CD4-positive, alpha-beta memory T cell (primary cell): ENCODE measurements around the gene SEC14L5. TPM values are rescaled to one million over a fixed set of nuclear protein-coding genes. Genes with fewer than 3 reads are reported as not detected.
A peak's percentile ranks its signal among the peaks of the same experiment; 100 is the strongest.

Experiments used
- CTCF ChIA-PET: fragments of 350-600 bp; sonication (Branson Sonifier 250); formaldehyde crosslinking; loops from one replicate; lab custom pipeline; 2021; ENCODE audit warnings: inconsistent platforms; ENCODE audit not compliant: partially characterized antibody; lab: Charles Lee
- POLR2A ChIA-PET: fragments of 350-600 bp; sonication (Branson Sonifier 250); formaldehyde crosslinking; loops from one replicate; lab custom pipeline; 2021; ENCODE audit not compliant: partially characterized antibody; lab: Charles Lee
- DNase-seq, 5 donors: peaks; one replicate each; pipeline versions ENCODE4 v3.0.0 to v3.0.0-alpha.2; 2020 to 2022; ENCODE audit warnings: mixed read lengths in 1 of 5
- H3K27ac ChIP-seq: one replicate; pipeline ENCODE4 v1.7.0; 2013; ENCODE audit warnings: low read depth, low read length
- H3K27me3 ChIP-seq: 2 replicates; pipeline ENCODE4 v1.7.0; 2013; ENCODE audit warnings: mild to moderate bottlenecking, low read length, moderate library complexity; ENCODE audit not compliant: insufficient read depth
- H3K36me3 ChIP-seq: 2 replicates; pipeline ENCODE4 v1.7.0; 2013; ENCODE audit warnings: mild to moderate bottlenecking, low read length, moderate library complexity; ENCODE audit not compliant: insufficient read depth
- H3K4me1 ChIP-seq: 2 replicates; pipeline ENCODE4 v1.7.0; 2013; ENCODE audit warnings: mild to moderate bottlenecking, low read length, moderate library complexity; ENCODE audit not compliant: insufficient read depth
- H3K4me3 ChIP-seq, 2 donors: one replicate each; pipeline ENCODE4 v1.7.0; 2013; ENCODE audit warnings: low read length in 2 of 2, mild to moderate bottlenecking in 1 of 2
- H3K9me3 ChIP-seq, 2 donors: one replicate each; pipeline ENCODE4 v1.7.0; 2013; ENCODE audit warnings: low read length in 2 of 2, control low read depth in 1 of 2; ENCODE audit not compliant: control insufficient read depth in 1 of 2
- H3K27ac Mint-ChIP-seq, 7 donors: one replicate each; pipeline ENCODE4 v1.8.0; 2020 to 2021; ENCODE audit warnings: mixed read lengths in 7 of 7, mild to moderate bottlenecking in 6 of 7, inconsistent platforms in 3 of 7, moderate library complexity in 3 of 7
- H3K27me3 Mint-ChIP-seq, 2 donors: one replicate each; pipeline ENCODE4 v1.8.0; 2020 to 2021; ENCODE audit warnings: mixed read lengths in 2 of 2
- H3K36me3 Mint-ChIP-seq, 2 donors: one replicate each; pipeline ENCODE4 v1.8.0; 2020 to 2021; ENCODE audit warnings: mixed read lengths in 2 of 2, inconsistent platforms in 1 of 2, mild to moderate bottlenecking in 1 of 2
- H3K4me1 Mint-ChIP-seq, 4 donors: one replicate each; pipeline ENCODE4 v1.8.0; 2020 to 2021; ENCODE audit warnings: mixed read lengths in 4 of 4, mild to moderate bottlenecking in 1 of 4
- H3K4me3 Mint-ChIP-seq, 8 donors: one replicate each; pipeline ENCODE4 v1.8.0; 2020 to 2021; ENCODE audit warnings: mixed read lengths in 8 of 8, mild to moderate bottlenecking in 7 of 8, moderate library complexity in 6 of 8, inconsistent platforms in 3 of 8
- H3K9me3 Mint-ChIP-seq, 8 donors: one replicate each; pipeline ENCODE4 v1.8.0; 2020 to 2021; ENCODE audit warnings: mixed read lengths in 8 of 8, mild to moderate bottlenecking in 5 of 8, inconsistent platforms in 3 of 8, moderate library complexity in 1 of 8
- intact Hi-C: fragments of 100-400 bp; cut with micrococcal nuclease; formaldehyde crosslinking; loops from one replicate; pipeline ENCODE4 v1.15.1; 2023
- polyA plus RNA-seq, 2 donors: library from polyadenylated mRNA; unstranded; fragments of 300-500 nt; fragmentation: Illumina TruSeq; gene quantifications; one replicate each; pipeline ENCODE4 v1.2.3, GENCODE V29; 2021
- total RNA-seq, 2 experiments: library from RNA; stranded (reverse); gene quantifications; one replicate each; pipeline ENCODE4 v1.2.3, GENCODE V29; 2021

SEC14L5 gene
- total and polyA plus RNA-seq, 4 experiments from 2014 or later = not detected

DNA sequence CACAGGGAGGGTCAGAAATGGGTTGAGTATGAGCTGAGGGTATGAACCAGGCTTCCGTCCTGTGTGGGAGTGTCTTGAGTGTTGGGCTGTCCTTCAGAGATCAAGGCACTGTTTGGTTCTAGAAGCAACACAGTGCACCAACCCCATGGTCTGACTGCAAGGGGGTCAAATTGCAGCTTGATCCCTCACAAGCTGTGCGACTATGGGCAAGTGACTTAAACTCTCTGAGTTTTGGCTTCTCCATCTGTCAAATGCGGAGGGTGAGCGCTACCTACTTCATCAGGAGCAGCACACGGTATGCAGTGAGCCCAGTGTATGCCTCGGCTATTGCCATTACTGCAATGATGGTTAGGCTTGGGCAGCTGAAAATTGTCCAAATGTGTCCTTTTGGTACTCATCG lies 21.0 kb downstream of the SEC14L5 start:
- ChIA-PET CTCF (no interaction called here), POLR2A (no interaction called here)
- H3K4me1 ChIP-seq = no peaks in the 10 kb centered on the region
- no peaks in the 10 kb centered on the region for H3K36me3 ChIP-seq
- Mint-ChIP-seq H3K4me1 (no peaks in the 10 kb centered on the region), H3K4me3 (no peak overlapping the region), H3K9me3 (peaks cover 0 to 8% (median 2%) of the 10 kb centered on the region in 8 donors), H3K36me3 (peaks cover 0 to 4% of the 10 kb centered on the region in 2 donors), H3K27ac (no peak overlapping the region), H3K27me3 (peaks cover 9% of the 10 kb centered on the region in 2 donors)
- H3K9me3 ChIP-seq = no peaks in the 10 kb centered on the region
- no peak overlapping the region for H3K27ac ChIP-seq
- no peaks in the 10 kb centered on the region for H3K27me3 ChIP-seq
- intact Hi-C loops = no loop called here
- no peak overlapping the region for H3K4me3 ChIP-seq
- DNase-seq = no peak

DNA sequence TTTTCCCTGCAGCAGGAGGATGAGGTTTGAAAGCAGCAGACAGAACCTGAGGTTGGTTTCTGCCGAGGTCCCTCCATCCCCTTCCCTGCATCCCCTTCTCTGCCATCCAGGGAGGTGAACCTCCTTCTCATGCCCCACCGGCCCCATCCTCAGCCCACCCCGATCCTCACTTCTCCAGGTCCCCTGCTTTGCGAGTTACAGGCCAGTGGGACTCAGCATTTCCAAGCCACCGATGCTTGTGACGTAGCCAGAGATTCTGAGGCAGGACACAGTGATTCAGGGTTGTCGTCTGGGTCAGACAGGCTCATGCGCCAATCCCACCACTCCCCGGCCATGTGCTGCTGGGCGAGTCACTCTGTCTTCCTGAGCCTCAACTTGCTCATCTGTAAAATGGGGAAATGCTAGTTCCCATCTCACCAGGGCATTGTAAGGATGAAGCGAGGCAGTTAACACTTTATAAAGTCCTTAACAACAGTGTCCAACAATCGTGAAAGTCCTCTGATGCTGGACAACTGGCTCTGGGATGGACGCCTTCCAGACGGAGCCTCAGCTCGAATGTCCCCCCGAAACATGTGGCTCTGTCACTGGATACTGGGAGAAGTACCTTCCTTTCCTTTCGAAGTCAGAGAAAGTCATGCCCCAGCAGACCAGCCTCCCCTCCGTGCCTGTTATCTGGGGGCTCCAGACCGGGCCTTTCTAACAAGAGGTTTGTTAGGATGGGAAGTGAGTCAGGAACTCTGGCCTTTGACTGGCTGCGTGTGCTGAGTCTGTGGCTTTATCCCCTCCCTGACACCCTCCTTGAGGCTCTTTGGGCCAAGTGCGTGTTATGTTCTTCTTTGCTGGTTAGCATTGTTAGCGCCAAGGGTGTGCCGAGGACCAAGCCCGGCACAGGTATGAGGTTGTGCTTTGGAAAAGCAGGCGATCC lies 21.9 kb downstream of the SEC14L5 start:
- no peaks in the 10 kb centered on the region for H3K36me3 ChIP-seq
- no peaks in the 10 kb centered on the region for H3K27me3 ChIP-seq
- intact Hi-C loops = no loop called here
- peaks cover 0 to 9% (median 3%) of the 10 kb centered on the region in 8 donors for H3K9me3 Mint-ChIP-seq
- no peak overlapping the region for H3K27ac Mint-ChIP-seq
- no peak for DNase-seq
- no peak overlapping the region for H3K4me3 Mint-ChIP-seq
- H3K4me1 ChIP-seq = no peaks in the 10 kb centered on the region
- H3K4me3 ChIP-seq = no peak overlapping the region
- peaks cover 9% of the 10 kb centered on the region in 2 donors for H3K27me3 Mint-ChIP-seq
- no peaks in the 10 kb centered on the region for H3K4me1 Mint-ChIP-seq
- CTCF ChIA-PET = no interaction called here
- POLR2A ChIA-PET = no interaction called here
- peaks cover 0 to 4% of the 10 kb centered on the region in 2 donors for H3K36me3 Mint-ChIP-seq
- H3K27ac ChIP-seq = no peak overlapping the region
- H3K9me3 ChIP-seq = no peaks in the 10 kb centered on the region

DNA sequence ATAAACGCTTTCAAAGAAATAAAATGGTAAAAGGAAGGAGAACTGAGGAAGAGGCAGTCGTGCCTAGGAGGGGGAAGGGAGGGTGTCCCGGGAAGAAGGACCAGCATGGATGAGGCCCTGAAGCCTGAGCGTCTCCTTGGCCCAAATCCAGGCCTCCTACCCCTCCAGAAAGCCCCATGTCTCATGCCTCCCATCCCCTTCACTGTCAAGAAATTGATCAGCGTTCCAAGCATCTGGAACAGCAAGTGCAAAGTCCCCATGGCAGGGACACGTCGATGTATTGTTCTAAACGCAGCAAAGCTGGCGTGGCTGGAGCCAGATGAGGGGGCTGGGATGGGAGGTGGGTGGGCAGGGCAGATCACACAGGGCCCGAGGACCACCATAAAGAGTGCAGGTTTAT lies 22.6 kb downstream of the SEC14L5 start:
- Histone ChIP-seq H3K4me1 (no peaks in the 10 kb centered on the region), H3K27ac (no peak overlapping the region), H3K9me3 (no peaks in the 10 kb centered on the region), H3K27me3 (no peaks in the 10 kb centered on the region), H3K4me3 (no peak overlapping the region), H3K36me3 (no peaks in the 10 kb centered on the region)
- POLR2A ChIA-PET = no interaction called here
- peaks cover 0 to 1% of the 10 kb centered on the region in 2 donors for H3K36me3 Mint-ChIP-seq
- peaks cover 0 to 8% (median 1%) of the 10 kb centered on the region in 8 donors for H3K9me3 Mint-ChIP-seq
- CTCF ChIA-PET = no interaction called here
- H3K4me3 Mint-ChIP-seq = no peak overlapping the region
- DNase-seq = no peak
- H3K27me3 Mint-ChIP-seq = peaks cover 5 to 9% of the 10 kb centered on the region in 2 donors
- H3K4me1 Mint-ChIP-seq = no peaks in the 10 kb centered on the region
- no peak overlapping the region for H3K27ac Mint-ChIP-seq
- intact Hi-C loops = no loop called here

DNA sequence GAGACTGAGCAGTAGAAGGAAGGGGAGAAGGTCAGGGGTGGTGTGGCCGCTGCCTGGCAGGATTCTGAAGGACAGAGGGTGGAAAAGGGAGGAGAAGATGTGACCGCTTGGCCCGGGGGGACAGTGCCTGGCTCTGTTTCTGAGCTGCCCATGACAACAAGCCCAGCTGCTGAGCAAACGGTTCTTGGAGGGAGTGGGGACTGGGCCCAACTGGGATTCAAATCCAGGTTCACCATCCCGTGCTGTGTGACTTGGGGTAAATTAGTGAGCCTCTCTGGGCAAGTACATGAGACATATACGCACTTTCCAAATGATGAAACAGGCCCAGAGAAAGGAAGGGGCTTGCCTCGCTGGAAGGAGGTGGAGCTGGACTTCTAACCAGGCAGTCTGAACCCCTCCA lies 23.3 kb downstream of the SEC14L5 start:
- Histone ChIP-seq H3K4me3 (no peak overlapping the region), H3K9me3 (no peaks in the 10 kb centered on the region), H3K4me1 (no peaks in the 10 kb centered on the region), H3K27me3 (no peaks in the 10 kb centered on the region), H3K36me3 (no peaks in the 10 kb centered on the region), H3K27ac (no peak overlapping the region)
- Mint-ChIP-seq H3K4me1 (no peaks in the 10 kb centered on the region), H3K27ac (no peak overlapping the region), H3K4me3 (no peak overlapping the region), H3K27me3 (peaks cover 5 to 11% of the 10 kb centered on the region in 2 donors), H3K9me3 (peaks cover 0 to 7% (median 0%) of the 10 kb centered on the region in 8 donors), H3K36me3 (no peaks in the 10 kb centered on the region)
- CTCF ChIA-PET = no interaction called here
- intact Hi-C loops = no loop called here
- no peak for DNase-seq
- POLR2A ChIA-PET = no interaction called here

DNA sequence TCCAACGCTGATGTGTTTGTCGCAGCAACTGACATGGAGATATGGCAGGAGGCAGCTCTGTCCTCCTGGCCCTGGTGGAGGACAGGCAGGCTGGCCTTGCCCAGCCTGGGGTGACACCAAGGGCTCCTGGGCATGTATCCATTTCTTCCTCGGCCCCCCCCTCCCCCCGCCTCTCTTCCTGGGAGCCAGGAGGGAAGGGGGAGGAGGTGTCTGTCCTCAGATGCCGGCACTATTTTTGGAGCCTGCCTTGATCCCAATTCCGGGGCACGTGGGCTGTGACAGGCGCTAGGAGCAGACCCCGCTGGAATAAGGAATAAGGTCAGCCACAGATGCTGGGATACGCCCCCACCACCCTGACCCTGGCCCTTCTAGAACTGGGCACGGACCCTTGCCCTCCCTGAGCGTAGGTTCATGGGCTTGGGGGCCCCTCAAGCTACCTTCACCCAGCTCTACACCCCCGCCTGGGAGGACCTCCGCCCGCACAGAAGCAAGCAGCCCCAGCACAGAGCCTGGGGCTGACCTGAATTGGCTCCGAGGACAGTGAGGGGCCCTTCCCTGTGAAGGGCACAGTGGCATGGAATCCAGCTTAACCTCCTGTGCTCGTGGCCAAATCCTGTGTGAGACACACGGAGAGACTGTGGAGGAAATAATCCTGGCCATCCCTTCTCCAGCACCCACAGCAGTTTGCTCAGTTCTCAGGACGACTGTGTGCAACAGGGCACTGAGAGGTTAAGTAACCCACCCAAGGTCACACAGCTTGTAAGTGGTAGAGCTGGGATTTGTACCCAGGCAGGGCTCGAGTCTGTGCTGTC lies 24.1 kb downstream of the SEC14L5 start:
- CTCF ChIA-PET = no interaction called here
- Histone ChIP-seq H3K27me3 (no peaks in the 10 kb centered on the region), H3K27ac (no peak overlapping the region), H3K4me1 (no peaks in the 10 kb centered on the region), H3K36me3 (no peaks in the 10 kb centered on the region), H3K9me3 (no peaks in the 10 kb centered on the region), H3K4me3 (no peak overlapping the region)
- DNase-seq = no peak
- Mint-ChIP-seq H3K4me3 (no peak overlapping the region), H3K27me3 (peaks cover 6 to 14% of the 10 kb centered on the region in 2 donors), H3K4me1 (no peaks in the 10 kb centered on the region), H3K9me3 (peaks cover 0 to 7% (median 0%) of the 10 kb centered on the region in 8 donors), H3K36me3 (no peaks in the 10 kb centered on the region), H3K27ac (no peak overlapping the region)
- POLR2A ChIA-PET = interaction anchor here (0.6 kb wide), 1 partner anchor 579 kb away, joined by 3 read pairs; no protein-coding TSS in a partner anchor
- intact Hi-C loops = no loop called here

DNA sequence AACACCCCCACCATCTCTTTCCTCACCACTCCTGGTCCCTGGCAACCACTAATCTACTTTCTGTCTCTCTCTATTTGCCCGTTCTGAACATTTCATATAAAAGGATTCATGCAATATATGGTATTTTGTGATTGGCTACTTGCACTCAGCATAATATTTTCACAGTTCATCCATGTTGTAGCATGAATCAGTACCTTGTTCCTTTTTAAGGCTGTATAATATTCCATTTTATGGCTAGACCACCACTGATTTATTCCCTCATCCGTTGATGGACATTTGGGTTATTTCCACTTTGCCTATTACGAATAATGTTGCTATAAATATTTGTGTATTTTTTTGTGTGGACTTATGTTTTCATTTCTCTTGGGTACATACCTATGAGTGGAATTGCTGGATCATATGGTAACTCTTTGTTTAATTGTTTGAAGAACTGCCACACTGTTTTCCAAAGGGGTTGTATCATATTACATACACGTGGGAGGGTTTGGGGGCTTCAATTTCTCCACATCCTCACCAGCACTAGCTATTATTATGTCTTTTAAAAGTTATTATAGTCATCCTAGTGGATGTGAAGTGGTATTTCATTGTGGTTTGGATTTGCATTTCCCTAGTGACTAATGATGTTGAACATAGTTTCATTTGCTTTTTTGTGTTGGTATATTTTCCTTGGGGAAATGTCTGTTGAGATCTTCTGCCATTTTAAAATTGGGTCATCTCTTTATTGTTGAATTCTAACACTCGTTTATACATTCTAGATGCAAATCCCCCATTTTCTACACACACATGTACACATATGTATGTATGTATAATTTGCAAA lies 26.3 kb downstream of the SEC14L5 start:
- Mint-ChIP-seq H3K27me3 (peaks cover 12 to 19% of the 10 kb centered on the region in 2 donors), H3K27ac (peak overlapping the region in 1 of 7 donors; percentile 9), H3K4me3 (no peak overlapping the region), H3K4me1 (peaks cover 0 to 10% (median 4%) of the 10 kb centered on the region in 4 donors), H3K9me3 (peaks cover 0 to 7% (median 0%) of the 10 kb centered on the region in 8 donors), H3K36me3 (no peaks in the 10 kb centered on the region)
- no peaks in the 10 kb centered on the region for H3K9me3 ChIP-seq
- CTCF ChIA-PET = no interaction called here
- H3K36me3 ChIP-seq = no peaks in the 10 kb centered on the region
- no peak overlapping the region for H3K27ac ChIP-seq
- POLR2A ChIA-PET = no interaction called here
- no peak overlapping the region for H3K4me3 ChIP-seq
- DNase-seq = no peak
- peaks cover 7% of the 10 kb centered on the region for H3K4me1 ChIP-seq
- H3K27me3 ChIP-seq = peaks cover 5% of the 10 kb centered on the region
- intact Hi-C loops = no loop called here
